ENCODE measurements around the gene THAP5.

Gene THAP5

GRCh38 chr7:108613147-108613948, 43.8 kb upstream of the THAP5 start:
- Histone ChIP-seq H3K27ac (no peak overlapping the region), H3K9ac (no peak overlapping the region), H2AFZ (peak overlapping the region; percentile 36), H3K9me3 (ENCODE audit: control insufficient read depth, low read length) (no peaks in the 10 kb centered on the region), H3K4me3 (ENCODE audit: low read depth, low read length) (no peak overlapping the region), H3K36me3 (ENCODE audit: control insufficient read depth, insufficient read depth, low read length) (no peaks in the 10 kb centered on the region), H3K27me3 (ENCODE audit: control insufficient read depth, insufficient read depth, low read length) (no peaks in the 10 kb centered on the region), H3K4me1 (no peaks in the 10 kb centered on the region), H3K4me2 (ENCODE audit: low read length) (no peak overlapping the region), H3K79me2 (no peaks in the 10 kb centered on the region)
- TF ChIP-seq, protein P1, sequence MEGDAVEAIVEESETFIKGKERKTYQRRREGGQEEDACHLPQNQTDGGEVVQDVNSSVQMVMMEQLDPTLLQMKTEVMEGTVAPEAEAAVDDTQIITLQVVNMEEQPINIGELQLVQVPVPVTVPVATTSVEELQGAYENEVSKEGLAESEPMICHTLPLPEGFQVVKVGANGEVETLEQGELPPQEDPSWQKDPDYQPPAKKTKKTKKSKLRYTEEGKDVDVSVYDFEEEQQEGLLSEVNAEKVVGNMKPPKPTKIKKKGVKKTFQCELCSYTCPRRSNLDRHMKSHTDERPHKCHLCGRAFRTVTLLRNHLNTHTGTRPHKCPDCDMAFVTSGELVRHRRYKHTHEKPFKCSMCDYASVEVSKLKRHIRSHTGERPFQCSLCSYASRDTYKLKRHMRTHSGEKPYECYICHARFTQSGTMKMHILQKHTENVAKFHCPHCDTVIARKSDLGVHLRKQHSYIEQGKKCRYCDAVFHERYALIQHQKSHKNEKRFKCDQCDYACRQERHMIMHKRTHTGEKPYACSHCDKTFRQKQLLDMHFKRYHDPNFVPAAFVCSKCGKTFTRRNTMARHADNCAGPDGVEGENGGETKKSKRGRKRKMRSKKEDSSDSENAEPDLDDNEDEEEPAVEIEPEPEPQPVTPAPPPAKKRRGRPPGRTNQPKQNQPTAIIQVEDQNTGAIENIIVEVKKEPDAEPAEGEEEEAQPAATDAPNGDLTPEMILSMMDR (IDR thresholded peaks at IDR 0.05) = peak; percentile 80

DNA sequence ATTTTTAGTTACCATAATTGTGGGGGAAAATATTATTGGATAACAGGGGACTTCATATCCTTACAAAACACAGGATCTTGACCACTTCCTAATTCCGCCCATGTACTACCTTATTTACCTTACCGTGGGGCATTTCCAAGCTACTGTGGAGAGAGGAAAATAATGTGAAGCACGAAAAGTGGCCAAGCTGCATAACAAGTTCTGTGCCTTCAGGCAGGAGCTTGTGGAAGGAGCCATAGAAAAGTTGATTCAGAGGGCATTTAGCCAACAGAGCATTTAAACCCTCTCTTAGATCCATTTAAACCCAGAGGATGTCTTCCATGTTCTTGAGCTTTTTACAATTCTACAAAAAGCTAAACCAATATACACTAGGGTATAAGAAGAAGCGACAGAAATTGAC, 41.8 kb upstream of the THAP5 start:
- Histone ChIP-seq H2AFZ (no peak overlapping the region), H3K9me3 (ENCODE audit: control insufficient read depth, low read length) (no peaks in the 10 kb centered on the region), H3K27me3 (ENCODE audit: control insufficient read depth, insufficient read depth, low read length) (no peaks in the 10 kb centered on the region), H3K27ac (no peak overlapping the region), H3K4me3 (ENCODE audit: low read depth, low read length) (no peak overlapping the region), H3K79me2 (no peaks in the 10 kb centered on the region), H3K4me1 (no peaks in the 10 kb centered on the region), H3K9ac (no peak overlapping the region), H3K36me3 (ENCODE audit: control insufficient read depth, insufficient read depth, low read length) (no peaks in the 10 kb centered on the region), H3K4me2 (ENCODE audit: low read length) (no peak overlapping the region)
- TF ChIP-seq, protein P1 (IDR thresholded peaks at IDR 0.05) = no peak

- Histone ChIP-seq H3K79me2 (no peaks in the 10 kb centered on the region), H3K4me1 (no peaks in the 10 kb centered on the region), H3K9me3 (ENCODE audit: control insufficient read depth, low read length) (no peaks in the 10 kb centered on the region), H3K4me3 (ENCODE audit: low read depth, low read length) (no peak overlapping the region), H3K4me2 (ENCODE audit: low read length) (no peak overlapping the region), H2AFZ (no peak overlapping the region), H3K27ac (no peak overlapping the region), H3K27me3 (ENCODE audit: control insufficient read depth, insufficient read depth, low read length) (no peaks in the 10 kb centered on the region), H3K9ac (no peak overlapping the region), H3K36me3 (ENCODE audit: control insufficient read depth, insufficient read depth, low read length) (no peaks in the 10 kb centered on the region)
- TF ChIP-seq, protein P1 (IDR thresholded peaks at IDR 0.05) = no peak
Observed at GRCh38 chr7:108609643-108610042, 40.1 kb upstream of the THAP5 start.

- no peaks in the 10 kb centered on the region for H3K27me3 ChIP-seq (ENCODE audit: control insufficient read depth, insufficient read depth, low read length)
- H3K36me3 ChIP-seq (ENCODE audit: control insufficient read depth, insufficient read depth, low read length) = no peaks in the 10 kb centered on the region
- H3K4me1 ChIP-seq = no peaks in the 10 kb centered on the region
Observed at GRCh38 chr7:108605559-108606201, 36.2 kb upstream of the THAP5 start.

More at GRCh38 chr7:108605559-108606201, 36.2 kb upstream of the THAP5 start:
- H3K27ac ChIP-seq = no peak overlapping the region
- TF ChIP-seq, protein P1 (IDR thresholded peaks at IDR 0.05) = no peak
- H3K4me3 ChIP-seq (ENCODE audit: low read depth, low read length) = no peak overlapping the region
- no peak overlapping the region for H2AFZ ChIP-seq
- H3K4me2 ChIP-seq (ENCODE audit: low read length) = no peak overlapping the region
- no peaks in the 10 kb centered on the region for H3K9me3 ChIP-seq (ENCODE audit: control insufficient read depth, low read length)
- no peak overlapping the region for H3K9ac ChIP-seq
- no peaks in the 10 kb centered on the region for H3K79me2 ChIP-seq

All from parathyroid adenoma (tissue), 2 donors.